ENCODE data around the gene HAPLN1.
"Not testable (repeated sequence)": the region's sequence is repeated elsewhere in the genome, so short reads cannot be mapped to it uniquely, and the experiment has no call there.

The HAPLN1 gene

DNA sequence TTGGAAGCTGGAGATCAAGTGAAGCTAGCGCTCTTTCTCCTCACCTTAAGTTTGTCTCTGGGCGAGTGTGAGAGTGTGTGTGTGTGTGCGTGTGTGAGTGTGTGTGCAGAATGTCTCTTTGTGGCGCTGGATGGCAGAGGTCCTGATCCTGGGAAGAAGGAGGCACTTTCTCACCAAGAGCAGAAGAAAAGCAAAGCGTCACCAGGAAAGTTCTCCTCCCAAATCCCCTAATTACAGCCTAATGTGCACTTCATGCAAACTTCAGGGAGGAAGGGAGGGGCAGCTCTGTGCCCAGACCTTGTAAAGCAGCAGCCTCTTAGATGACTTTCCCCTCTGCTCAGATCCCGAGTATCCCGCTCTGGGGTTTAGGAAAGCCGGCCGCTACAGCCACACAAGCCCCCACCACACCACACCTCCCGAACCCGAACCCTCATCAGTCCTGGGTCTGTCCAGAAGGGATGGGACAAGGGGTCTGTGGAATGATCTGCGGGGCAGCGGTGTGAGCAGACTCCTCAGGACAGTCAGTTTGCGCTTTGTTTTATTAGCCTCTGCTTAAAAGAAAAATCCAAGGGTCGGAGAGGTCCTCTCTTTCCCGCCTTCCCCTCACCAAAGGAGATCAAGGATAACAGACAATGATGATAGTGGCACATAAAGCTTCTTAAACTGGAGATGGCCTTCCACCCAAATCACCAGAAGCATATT lies at the start of gene HAPLN1:
Gene HAPLN1 (minus strand): TSS at position 20 of the 702 bp plus-strand sequence. CDS start 47,332 bp downstream, outside the sequence.
- DNase-seq, result no peak

DNA sequence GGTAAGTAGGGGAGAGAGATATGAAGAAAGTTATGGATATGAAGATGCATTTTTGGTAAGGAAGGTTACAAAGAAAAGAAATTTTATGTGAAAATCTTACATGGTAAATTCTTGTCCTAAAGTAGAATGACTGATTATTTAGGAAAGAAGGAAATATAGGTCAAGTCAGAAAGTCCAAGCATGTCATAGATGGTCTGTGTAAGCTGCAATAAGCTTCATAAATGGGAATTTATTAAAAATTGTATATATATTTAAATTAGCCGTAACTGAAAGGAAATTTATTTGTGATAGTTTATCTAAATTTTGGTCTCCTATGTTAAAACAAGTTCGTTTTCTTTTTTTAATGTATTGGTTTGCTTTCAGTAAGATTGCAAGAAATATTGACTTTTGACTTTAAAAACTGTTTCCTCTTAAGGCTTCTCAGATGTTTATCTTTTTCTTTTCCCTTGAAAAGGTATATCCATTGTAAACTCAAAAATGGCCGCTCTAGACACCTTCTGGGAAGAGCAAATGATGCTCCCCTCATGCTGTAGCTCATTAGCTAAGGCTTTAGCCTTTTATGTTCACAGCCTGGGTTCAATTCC lies 46.8 kb upstream of the HAPLN1 start:
- no peak for DNase-seq

DNA sequence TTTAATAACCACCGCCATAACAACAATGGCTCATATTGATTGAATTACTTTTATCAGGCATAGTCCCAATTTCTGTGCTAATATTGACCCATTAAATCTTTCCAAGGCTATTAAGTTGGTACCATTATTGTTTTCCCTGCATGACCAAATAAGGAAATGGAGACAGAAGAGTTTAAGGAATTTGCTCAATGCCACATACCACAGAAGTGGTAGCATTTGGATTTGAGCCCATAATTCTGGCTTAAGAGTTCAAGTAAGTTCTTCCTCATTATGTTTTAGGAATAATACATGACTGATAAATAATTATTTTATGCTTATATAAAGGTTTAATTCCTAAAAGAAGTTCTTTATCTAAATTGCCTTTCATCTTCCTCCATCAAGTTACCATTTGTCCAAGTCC lies 43.4 kb upstream of the HAPLN1 start:
- DNase-seq, result no peak

DNA sequence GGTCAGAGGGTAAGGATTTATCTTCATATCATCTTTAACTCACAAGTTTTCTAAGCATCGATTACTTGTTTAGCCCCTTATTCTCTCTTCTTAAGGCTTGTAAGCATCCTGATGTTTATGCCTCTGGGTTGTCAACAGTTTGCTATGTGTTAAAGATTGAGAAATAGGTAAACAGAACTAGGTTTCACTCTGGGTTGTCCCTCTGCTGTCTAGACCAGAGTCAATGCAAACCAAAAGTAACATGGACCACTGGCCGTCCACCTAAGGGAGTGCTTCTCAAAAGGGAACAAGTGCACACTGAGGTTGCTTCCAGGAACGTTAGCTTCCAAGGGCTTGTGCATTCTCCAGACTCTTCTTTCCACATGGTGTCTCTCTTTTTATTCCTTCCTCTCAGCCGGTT lies 39.9 kb upstream of the HAPLN1 start:
- no peak for DNase-seq

DNA sequence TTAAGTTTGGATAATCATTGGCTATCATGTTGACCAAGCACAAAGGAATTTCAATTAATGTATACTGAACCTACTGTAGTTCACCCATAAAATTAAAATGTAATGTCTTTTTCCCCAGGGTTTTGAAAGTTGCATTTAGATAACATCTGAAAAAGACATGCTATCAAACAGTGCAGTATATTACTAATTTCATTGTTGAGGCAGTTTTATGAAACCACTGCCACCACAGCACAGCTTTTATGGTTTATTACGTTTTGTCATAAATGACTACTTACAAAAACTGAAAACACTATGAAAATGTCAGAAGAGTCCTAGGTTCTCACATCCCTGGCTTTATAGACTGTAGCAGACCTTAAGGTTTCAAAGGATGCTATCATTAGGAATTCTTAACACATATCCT lies 32.0 kb upstream of the HAPLN1 start:
- DNase-seq, result no peak

DNA sequence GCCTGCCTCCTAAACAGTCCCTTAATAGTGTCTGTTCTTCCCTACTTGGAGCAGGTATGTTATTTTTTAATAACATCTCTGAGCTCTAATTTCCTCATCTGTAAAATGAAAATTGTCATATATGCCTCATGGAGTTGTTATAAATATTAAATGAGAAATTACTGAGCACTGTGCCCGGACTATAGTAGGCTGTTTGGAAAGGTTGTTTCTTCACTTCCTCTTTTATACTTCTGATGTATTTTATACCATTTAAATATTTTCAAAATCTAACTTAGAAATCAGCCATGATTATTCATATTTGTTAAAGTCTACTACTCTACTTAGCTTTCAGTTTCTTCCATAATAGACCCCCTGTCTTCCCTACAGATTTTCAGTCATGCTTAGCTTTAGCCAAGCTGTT lies 30.5 kb upstream of the HAPLN1 start:
- no peak for DNase-seq

DNA sequence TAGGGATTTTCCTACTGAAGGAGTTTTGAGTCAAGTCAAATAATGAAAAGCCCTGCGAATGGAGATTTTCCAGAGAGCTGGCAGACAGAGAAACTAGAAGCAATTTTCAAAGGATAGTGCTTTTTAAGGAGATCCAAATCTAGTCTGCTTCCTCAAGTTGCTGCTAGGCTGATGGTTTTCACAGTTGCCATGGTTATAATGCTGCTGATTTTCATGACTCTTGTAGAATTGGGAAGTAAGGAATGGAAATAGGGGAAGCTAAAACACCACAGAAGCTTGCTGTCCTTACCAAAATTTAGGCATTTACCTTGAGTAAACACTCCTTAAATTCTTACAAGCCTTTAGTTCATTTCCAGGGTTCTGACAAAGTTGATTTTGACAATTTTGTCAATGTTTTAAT lies 30.1 kb upstream of the HAPLN1 start:
- DNase-seq, result no peak

DNA sequence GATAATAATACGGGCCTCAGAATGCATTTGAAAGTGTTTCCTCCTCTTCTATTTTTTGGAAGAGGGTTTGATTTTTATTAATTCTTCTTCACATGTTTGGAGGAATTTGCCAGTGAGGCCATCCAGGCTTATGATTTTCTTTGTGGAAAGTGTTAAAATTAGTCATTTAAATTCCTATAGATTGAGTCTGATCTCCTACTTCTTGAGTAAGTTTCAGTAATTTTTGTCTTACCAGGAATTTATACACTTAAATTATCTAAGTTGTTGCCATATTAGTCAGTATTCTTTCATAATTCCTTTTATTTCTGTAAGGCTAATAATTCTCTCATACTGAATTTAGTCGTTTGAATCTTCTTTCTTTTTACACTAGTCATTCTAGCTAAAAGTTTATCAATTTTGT lies 25.2 kb upstream of the HAPLN1 start:
- no peak for DNase-seq

DNA sequence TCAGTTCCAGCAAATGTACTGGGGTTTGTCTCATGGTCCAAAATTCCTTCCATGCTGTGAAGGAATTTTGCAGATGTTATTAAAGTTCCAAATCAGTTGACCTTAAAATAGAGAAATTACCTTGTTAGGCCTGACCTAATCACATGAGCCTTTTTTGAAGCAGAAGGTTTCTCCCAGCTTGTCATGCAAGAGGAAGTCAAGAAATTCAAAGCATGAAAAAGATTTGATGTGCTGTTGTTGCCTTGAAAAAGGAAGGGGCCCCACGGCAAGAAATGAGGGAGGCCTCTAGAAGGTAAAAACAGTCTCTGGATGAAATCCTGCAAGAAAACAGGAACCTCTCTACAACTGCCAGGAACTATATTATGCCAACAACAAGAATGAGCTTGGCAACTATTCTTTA lies 24.2 kb upstream of the HAPLN1 start:
- no peak for DNase-seq

DNA sequence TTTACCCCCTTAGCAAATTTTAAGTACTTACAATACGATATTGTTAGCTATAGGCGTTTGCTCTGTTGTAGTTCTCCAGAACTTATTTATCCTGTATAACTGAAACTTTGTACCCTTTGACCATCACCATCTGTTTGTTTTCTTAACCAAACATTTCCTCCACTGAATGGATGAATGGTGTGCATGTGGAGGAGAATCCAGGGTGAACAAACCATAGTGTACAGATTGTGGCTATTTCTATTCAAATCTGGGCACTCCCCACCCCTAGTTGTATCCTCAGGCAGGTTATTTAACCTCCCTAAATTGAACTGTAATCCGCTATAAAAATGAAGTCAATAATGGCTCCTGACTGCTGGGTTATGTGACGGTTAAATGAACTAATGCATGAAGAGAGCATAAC lies 21.4 kb upstream of the HAPLN1 start:
- no peak for DNase-seq

DNA sequence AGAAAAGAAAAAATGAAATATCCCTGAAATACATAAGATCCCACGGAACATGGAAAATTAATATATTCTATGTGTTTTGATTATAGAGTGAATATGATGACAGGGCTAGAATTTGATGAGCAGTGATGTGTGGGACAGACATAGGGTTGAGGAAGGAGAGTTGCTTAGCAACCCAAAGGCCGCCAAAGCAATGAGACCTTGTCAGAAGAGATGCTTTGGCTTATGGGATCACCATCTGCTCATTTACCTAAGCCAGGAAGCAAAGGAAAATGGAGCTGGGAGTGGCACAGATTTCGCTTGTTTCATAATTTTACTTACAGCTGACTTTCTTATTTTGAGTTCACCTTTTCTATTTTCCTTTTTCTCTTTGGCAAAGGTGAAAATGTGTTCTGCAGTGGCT lies 20.9 kb upstream of the HAPLN1 start:
- no peak for DNase-seq

DNA sequence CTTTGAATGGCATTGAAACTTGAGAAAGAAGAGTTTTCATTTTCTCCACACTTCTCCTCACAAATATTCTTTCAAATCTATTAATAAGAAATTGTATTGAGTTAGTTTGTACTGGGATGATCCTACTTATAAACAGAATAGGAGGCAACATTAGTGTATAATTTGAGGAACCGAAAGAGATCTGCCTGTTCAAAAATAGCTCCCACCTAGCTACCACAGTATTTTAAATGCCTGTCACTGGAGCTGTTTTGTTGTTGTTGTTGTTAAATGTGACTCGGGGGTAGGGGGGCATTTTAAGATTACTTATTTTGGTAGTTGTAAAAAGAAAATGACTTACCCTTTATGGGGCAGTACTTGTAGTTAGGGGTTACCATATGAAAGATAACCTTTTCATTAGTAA lies 20.1 kb upstream of the HAPLN1 start:
- DNase-seq, result no peak

DNA sequence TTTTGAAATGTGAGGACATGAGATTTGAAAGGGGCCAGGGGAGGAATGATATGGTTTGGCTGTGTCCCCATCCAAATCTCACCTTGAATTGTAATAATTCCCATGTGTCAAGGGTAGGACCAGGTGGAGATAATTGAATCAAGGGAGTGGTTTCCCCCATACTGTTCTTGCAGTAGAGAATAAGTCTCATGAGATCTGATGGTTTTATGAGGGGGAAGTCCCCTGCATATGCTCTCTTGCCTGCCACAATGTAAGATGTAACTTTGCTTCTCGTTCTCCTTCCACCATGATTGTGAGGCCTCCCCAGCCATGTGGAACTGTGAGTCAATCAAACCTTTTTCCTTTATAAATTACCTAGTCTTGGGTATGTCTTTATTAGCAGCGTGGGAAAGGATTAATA lies 15.5 kb upstream of the HAPLN1 start:
- not testable (repeated sequence) for DNase-seq

DNA sequence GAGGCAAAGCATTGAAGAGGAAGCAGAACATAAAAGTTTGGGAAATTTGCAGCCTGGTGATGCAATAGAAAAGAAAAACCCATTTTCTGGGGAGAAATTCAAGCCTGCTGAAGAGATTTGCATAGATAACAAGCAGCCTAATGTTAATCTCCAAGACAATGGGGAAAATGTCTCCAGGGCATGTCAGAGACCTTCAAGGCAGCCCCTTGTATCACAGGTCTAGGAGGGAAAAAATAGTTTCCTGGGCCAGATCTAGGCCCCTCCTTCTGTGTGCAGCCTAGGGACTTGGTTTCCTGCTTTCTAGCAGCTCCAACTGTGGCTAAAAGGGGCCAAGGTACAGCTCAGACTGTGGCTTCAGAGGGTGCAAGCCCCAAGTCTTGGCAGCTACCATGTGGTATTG lies 14.4 kb upstream of the HAPLN1 start:
- DNase-seq, result not testable (repeated sequence)

DNA sequence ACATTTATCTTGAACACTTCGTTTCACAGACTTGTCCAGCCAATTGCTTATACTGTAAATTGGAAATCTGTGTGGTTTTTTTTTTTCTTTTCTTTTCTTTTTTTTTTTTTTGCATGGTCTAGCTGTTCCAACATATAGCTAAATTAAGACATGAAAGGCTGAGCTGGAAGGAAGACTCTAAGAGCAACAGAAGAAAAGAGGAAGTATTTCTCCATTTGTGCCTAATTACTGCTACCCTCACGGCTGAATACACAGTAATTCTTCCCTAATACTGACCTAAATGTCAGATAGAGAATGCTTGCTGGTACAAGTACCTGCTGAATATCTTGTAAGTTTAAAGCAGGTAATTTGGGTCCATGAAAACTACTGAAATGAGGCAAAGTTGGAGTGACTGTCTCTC lies 11.0 kb upstream of the HAPLN1 start:
- no peak for DNase-seq

DNA sequence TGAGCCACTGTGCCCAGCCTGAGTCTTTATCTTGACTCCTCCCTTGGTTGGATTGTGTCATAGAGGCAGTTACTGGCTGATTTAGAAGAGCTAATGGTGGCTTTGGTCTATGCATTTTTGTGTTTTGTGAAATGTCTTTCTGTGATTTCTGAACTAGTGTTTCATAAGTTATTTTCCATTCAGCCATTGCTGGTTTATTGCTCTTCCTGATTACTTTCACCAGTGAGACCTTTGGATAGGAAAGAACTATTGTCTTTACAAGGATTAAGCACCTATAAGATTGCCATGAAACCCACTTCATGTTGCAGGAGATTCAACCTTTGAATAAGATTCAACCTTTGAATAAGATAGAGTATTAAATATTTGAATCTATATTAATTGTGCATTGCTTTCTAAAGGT lies 8.7 kb upstream of the HAPLN1 start:
- no peak for DNase-seq

DNA sequence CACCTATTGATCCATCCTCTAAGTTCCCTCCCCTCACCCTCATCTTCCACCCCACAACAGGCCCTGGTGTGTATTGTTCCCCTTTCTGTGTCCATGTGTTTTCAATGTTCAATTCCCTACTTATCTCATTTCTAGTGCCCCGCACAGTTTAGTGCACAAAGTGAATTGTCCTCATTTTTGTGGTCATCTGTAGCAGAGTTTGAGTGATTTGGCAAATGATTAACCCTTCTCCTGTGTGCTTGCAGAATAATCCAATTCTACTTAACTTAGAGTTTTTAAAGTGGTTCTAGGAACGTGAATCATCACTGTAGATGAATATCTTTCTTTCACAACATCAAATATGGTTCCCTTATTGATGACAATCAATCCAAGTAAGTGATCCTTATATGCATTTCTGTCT lies 6.3 kb upstream of the HAPLN1 start:
- DNase-seq, result no peak

DNA sequence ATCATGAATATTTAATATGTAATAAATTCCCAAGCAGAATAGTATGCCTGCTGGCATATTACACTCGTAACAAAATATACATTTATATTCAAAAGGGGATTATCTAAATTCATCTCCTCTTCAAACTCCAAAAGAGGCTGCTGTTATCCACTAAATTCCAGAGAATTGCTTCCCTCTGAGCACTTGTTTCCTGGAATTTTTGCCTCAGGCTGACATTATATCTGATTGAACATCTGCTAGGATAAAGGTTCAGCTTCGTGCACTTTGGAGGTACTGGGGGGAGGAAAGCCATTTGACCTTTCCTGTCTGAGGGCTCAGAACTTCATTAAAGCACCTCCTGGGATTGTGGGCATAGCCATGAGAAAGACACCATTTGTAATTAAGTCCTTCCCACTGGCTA lies 4.3 kb upstream of the HAPLN1 start:
- no peak for DNase-seq

DNA sequence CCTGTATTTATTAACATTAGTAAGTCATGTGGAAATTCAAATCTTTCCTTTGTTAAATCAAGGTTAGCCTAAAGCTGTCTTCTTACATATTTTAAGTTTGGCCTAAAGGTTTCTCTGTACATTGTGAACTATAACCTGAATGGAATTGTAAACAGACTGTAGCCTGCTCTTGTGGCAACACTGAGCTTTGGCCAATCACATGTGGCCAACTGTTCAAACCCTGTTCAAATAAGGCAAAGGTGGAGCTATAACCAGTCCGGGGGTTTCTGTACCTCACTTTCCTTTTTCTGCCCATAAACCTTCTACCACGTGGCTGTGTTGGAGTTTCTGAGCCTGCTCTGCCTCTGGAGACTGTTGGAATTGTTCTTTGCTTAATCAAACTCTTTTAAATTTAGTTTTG lies 3.3 kb upstream of the HAPLN1 start:
- DNase-seq, result no peak

DNA sequence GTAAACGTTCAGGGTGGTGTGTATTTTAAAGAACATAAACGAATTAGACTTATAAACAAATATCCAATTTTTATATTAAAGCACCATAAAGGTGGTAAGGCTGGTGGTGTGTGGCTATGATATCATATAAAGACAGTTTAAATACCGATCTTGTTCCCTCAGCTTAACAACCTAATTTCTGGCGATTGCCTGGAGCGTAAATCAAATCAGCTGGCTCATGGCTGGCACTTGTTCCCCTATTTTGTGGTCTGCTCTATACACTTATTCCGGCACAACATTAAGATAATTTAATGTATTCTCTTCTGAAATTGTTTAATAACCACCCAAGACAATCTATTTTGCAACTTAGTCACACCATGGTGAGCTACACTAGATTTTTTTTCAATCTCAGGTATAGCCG lies 2.4 kb upstream of the HAPLN1 start:
- DNase-seq, result no peak

DNA sequence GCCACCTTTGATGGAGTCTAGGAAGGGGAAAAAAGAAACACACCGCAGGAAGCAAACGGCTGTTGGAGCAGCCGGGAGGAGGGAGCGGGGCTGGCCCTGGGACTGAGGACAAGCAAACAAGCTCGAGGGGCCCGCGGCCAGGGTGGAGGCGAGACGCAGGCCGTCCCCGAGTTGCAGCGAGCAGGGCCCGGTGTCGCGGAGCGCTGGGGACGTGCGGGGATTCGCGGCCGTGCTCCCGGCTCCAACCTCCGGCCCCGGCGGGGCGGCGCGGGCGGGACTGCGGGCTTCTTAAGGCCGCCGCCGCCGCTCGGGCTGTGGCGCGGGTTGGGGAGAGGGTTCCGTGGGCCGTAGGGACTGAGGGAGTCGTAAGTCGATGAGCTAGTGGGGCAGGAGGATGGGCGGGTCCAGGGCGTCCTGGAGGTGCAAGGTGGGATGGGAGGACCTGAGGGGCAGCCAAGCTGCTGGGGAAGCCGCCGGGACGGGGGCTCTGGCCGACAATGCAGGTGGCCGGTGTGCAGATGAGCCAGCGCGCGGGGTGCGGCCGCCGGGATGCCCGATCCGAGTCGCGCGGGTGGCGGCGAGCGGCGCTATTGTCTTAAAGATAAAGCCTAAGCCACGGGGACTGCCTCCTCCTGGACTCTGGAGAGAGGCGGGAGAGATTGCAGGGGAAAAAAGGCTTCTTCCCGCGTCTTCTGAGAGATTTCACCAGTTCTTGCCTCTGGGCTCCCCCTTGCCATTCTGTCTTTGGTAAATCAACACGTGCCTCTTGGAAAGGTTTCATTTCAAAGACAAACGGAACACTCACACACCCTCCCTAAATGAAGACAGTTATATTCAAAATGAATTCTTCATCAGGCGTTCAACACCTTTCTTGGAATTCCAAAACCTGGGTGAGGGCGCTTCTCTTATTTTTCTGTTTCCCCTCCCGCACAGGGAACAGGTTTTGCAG lies 1.6 kb upstream of the HAPLN1 start:
- DNase-seq, result no peak

DNA sequence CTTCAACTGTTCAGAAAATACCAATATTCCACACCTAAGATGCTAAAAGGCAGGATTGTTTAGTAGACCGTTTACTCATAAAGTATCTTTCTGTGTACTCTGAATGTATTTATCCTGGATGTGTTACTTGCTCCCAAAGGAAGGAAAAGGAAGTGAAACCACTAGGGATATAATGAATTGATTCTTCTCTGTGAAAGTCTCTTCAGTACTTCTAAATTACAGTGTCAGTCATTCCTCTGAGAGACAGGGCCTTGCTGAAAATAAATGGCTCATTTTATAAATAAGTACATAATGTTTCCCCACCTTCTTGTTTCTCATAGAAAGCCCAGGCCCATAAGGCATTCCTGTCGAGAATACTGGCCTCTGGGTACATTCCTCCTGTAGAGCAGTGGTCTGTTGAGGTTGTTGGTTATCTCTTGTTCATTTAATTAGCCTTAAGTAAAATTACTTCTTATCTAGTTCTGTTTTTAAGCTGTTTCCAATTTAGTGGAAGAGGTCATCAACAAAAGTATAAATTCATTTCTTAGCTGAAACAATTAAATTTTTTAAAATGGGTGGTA lies 1.6 kb downstream of the HAPLN1 start:
- no peak for DNase-seq

DNA sequence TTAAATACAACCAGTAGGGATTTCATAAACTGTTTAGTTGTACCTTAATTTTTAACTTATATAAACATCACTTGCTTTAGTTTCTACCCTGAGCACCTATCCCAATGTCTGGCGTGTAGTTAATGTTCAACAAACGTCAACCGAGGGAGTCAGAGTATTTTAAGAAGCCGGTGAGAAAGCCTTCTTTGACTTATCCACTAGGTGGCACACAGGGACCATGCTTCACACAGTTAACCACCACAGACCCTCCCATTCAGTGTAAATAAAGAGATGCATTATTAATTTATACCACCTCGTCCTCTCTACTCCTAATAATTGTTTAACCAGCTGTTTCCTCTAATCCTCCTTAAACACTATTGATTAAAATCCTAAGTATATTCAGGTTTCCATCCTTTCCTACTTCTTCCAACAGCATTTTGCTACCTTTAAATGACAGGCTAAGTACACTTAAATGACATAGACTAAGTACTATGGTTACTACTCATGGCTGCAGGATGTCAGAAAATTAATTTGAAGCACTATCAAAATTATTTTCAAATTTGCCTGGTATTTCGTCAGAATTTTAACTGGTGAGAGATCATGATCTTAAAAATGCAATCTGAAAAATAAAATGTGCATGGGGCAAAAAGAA lies 2.3 kb downstream of the HAPLN1 start:
- peak; percentile 47 for DNase-seq

Data from NCI-H2029 (cell line).